GM18909 (cell line): ENCODE data around the gene PNCK.
"Not testable (repeated sequence)": the region's sequence is repeated elsewhere in the genome, so short reads cannot be mapped to it uniquely, and the experiment has no call there.

Experiments
- ATAC-seq: cut with Tn5 transposase; IDR thresholded peaks from one replicate; pipeline ENCODE4 v1.9.1; 2021; ENCODE audit warnings: mild to moderate bottlenecking; ENCODE audit not compliant: unreplicated experiment, poor library complexity

Gene PNCK

GRCh38 chrX:153699784-153700371, 26.3 kb upstream of the PNCK start:
- ATAC-seq: not testable (repeated sequence)

DNA sequence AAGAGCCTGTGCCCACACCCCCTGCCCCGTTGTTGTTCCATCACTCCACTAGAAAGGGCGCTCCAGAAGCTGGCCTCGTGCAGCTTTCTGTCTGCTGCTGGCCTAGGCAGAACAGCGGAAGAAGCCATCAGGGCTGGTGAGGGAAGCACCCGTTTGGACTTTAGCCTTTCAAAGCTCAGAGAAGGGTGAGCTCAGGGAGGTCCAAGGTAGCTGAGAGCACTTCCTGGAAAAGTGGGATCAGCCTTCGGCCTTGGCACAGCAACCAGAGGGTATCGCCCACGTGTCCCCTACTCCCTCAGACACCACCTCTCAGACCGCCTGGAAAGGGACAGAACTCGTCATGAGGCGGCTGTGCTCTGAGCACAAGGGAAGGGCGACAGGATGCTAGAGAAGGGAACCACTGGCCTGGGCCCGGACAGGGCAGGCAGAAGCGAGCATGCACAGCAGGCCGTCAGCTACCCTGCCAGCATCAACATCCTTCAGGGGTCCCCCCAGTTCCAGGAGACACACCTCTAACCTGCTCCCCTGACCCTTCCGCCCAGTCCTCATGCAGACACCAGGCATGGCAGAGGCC, 25.7 kb upstream of the PNCK start:
- ATAC-seq: not testable (repeated sequence)

- ATAC-seq: no peak
Observed at GRCh38 chrX:153697924-153698865, 24.6 kb upstream of the PNCK start.

DNA sequence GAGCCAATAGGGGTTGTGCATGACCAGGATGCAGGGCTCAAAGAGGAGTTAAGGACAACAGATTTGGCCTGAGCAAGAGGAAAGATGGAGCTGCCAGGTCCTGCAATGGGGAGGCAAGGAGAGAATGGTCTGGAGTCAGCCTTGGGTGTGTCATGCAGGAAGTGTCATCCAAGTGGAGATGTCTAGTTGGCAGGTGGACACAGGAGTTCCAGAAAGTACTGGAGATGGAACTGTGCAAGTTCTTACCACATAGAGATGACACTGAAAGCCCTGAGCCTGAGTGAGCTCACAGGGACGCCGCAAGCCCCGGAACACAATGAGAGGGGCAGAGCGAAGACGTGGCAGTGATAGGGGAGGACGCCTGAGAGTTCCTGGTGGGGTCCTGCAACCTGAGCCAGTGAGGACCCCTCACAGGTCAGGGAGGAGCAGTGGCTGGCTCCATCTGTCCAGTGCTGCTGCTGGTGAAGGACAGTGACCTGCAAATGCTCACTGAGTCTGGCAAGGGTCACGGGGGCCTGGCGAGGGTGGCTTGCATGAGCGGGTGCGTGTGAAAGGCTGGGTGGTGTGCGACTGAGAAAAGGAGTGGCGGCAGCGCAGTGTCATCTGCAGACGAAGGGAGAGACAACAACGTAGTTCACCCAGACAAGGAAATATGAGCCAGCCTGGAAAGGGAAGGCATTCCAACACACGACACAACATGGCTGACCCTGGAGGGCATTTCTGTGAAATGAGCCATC, 23.5 kb upstream of the PNCK start:
- not testable (repeated sequence) for ATAC-seq

- not testable (repeated sequence) for ATAC-seq
Observed at GRCh38 chrX:153696538-153696937, 22.9 kb upstream of the PNCK start.

- no peak for ATAC-seq
Observed at GRCh38 chrX:153696100-153696499, 22.5 kb upstream of the PNCK start.

DNA sequence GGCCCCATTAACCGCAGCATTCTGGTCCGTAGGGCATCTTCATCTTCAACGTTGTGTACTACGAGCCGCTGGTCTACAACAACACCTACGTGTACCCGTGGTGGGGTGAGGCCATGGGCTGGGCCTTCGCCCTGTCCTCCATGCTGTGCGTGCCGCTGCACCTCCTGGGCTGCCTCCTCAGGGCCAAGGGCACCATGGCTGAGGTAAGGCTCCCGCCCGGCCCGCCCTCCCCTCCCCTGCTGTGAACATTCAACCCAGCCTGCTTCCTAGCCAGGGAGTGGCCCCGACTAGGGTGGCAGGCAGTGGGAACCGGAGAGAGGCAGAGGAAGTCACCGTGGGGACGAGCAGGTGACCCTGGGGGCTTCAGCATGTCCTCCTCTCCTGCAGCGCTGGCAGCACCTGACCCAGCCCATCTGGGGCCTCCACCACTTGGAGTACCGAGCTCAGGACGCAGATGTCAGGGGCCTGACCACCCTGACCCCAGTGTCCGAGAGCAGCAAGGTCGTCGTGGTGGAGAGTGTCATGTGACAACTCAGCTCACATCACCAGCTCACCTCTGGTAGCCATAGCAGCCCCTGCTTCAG, 21.2 kb upstream of the PNCK start:
- ATAC-seq: no peak

- not testable (repeated sequence) for ATAC-seq
Observed at GRCh38 chrX:153694256-153694655, 20.6 kb upstream of the PNCK start.

DNA sequence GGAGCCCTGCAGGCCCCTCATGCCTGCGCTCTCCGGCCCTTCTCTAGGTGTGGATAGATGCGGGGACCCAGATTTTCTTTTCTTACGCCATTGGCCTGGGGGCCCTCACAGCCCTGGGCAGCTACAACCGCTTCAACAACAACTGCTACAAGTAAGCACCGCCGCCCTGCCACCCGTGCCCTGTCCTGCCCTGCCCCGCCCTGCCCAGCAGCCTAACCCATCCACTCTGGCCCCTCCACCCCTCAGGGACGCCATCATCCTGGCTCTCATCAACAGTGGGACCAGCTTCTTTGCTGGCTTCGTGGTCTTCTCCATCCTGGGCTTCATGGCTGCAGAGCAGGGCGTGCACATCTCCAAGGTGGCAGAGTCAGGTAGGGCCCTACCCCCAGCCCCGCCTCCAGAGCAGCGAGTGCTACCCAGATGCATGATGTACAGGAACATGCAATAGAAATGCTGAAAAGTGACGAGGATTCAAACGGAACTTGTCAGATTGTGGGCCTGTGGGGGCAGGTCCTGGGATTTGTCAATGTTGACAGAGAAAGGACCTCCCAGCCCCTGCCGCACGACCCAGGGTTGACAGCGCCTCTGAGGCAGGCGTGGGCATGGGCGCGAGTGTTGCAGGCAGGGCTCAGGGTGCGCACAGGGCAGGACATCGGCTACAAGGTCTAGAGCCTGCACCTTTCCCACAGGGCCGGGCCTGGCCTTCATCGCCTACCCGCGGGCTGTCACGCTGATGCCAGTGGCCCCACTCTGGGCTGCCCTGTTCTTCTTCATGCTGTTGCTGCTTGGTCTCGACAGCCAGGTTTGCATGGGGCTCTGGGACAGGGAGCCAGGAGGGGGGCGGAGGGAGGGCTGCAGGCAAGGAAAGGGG, 19.8 kb upstream of the PNCK start:
- no peak for ATAC-seq

DNA sequence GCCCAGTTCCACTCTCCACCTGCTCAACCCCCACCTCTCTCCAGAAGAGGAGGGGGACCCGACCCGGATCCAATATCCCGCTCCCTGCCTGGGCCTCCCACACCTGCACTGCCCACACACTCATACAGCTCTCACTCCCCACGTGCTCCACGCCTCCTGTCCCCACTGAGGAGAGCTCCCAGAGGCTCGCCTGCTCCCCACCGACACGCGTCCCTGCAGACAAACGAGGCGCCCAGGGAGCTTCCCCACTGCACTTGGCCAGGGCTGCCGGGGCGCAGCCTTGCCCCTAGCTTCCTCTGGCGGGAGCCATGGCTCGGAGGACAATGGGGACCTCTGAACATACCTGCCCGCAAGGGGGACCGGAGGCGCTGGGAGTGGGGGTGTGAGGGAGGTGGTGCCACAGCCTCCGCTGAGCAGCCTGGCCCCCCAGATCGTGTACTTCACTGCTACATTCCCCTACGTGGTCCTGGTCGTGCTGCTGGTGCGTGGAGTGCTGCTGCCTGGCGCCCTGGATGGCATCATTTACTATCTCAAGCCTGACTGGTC, 19.1 kb upstream of the PNCK start:
- no peak for ATAC-seq

DNA sequence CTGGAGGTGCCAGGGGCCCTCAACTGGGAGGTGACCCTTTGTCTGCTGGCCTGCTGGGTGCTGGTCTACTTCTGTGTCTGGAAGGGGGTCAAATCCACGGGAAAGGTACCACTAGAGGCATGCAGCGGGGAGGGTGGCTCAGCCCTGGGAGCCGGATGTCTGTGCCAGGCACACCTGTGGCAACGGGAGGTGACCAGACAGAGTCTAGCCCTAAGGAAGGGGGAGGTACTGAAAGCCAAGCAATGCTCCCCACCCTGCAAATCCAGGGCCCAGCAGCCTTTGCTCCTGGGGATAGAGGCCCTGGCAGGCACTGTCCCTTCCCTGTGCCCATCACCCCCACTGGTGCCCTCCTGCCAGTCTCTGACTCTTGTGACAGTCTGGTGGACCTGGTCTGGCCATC, 18.4 kb upstream of the PNCK start:
- no peak for ATAC-seq

GRCh38 chrX:153691032-153691827, 17.6 kb upstream of the PNCK start:
- not testable (repeated sequence) for ATAC-seq

- ATAC-seq: no peak
Observed at GRCh38 chrX:153690466-153690865, 16.9 kb upstream of the PNCK start.

DNA sequence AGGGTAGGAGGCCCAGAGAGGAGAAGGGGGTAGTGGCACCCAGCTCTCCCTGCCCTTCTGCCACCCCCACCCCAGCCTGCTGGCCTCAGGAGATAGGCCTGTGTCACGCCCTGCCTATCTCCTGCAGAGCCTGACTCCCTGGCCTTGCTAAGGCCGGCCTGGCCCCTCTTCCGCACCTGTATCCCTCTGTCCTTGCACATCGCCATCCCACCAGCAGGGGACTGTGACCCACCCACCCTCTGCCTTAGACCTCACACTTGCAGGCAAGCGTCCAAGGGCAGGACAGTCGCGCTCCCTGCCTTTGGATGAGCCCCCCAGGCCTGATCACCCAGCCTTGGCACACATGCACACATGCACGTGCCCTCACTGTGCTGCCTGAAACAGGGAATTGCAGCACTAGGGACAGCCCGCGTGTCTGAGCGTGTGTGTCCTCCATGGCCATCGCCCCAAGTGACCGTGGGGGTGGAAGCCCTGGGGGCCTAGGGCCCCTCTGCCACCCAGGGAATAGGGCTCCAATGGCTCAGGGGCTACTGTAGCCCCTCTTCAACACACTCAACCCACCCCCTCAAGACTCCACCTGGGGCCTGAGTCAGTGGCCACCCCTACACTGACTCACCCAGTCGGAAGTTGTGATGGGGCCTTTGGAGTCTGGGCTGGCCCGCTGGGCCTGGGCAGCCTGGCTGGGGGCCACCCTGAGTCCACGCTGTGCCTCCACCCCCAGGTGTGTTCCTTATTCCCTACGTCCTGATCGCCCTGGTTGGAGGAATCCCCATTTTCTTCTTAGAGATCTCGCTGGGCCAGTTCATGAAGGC, 16.2 kb upstream of the PNCK start:
- no peak for ATAC-seq

GRCh38 chrX:153688911-153689590, 15.4 kb upstream of the PNCK start:
- ATAC-seq: no peak

- ATAC-seq: no peak
Observed at GRCh38 chrX:153688506-153688905, 14.9 kb upstream of the PNCK start.

GRCh38 chrX:153688071-153688470, 14.5 kb upstream of the PNCK start:
- ATAC-seq: no peak
